Panc1 (cell line): ENCODE data around the gene LRRC8B. TPM values are rescaled to one million over a fixed set of nuclear protein-coding genes. Genes with fewer than 3 reads are reported as not detected.

Source experiments
- ATAC-seq: fragments of 200-7000 bp; cut with Tn5 transposase; 2 replicates; pipeline ENCODE4 v1.9.1; 2020; ENCODE audit warnings: mild to moderate bottlenecking, moderate library complexity
- BruUV-seq: library from RNA; stranded (reverse); fragments of 400-500 nt; replicated peaks from 2 replicates; lab custom pipeline; 2021; lab: Mats Ljungman, UMichigan
- CTCF ChIA-PET: fragments of 300-600 bp; sonication (Branson Sonifier 250); formaldehyde crosslinking; loops from one replicate; lab custom pipeline; 2022; ENCODE audit warnings: antibody characterized with exemption; lab: Charles Lee
- POLR2A ChIA-PET: fragments of 300-600 bp; sonication (Branson Sonifier 250); formaldehyde crosslinking; loops from one replicate; lab custom pipeline; 2022; ENCODE audit warnings: antibody characterized with exemption; lab: Charles Lee
- DNase-seq: peaks from one replicate; pipeline ENCODE4 v3.0.0-alpha.2; 2010; ENCODE audit warnings: low read depth, low spot score
- H3K27ac ChIP-seq: 2 replicates; pipeline ENCODE4 v1.5.1; 2011; ENCODE audit warnings: mild to moderate bottlenecking, low read length, inconsistent platforms
- H3K27me3 ChIP-seq: fragments of 200-500 bp; sonication (Bioruptor generic); 2 replicates; pipeline ENCODE4 v1.6.0; 2014; ENCODE audit warnings: low read length, inconsistent platforms; ENCODE audit not compliant: control insufficient read depth, insufficient read depth
- H3K36me3 ChIP-seq: fragments of 200-500 bp; sonication (Bioruptor generic); 2 replicates; pipeline ENCODE4 v1.5.1; 2014; ENCODE audit warnings: inconsistent platforms, mild to moderate bottlenecking, low read length, moderate library complexity; ENCODE audit not compliant: control insufficient read depth, insufficient read depth
- H3K4me1 ChIP-seq: 2 replicates; pipeline ENCODE4 v1.5.1; 2011; ENCODE audit warnings: inconsistent platforms, mild to moderate bottlenecking, low read length, moderate library complexity; ENCODE audit not compliant: control insufficient read depth, insufficient read depth
- H3K4me3 ChIP-seq, 2 experiments: 2 replicates each; pipeline ENCODE4 v1.5.1; 2011 to 2012; ENCODE audit warnings: low read depth in 2 of 2, low read length in 2 of 2, mild to moderate bottlenecking in 2 of 2, inconsistent platforms in 1 of 2, moderate library complexity in 1 of 2
- H3K9me3 ChIP-seq: fragments of 200-500 bp; sonication (Bioruptor generic); 2 replicates; pipeline ENCODE4 v1.5.1; 2014; ENCODE audit warnings: low read depth, mild to moderate bottlenecking, inconsistent platforms, low read length, moderate library complexity; ENCODE audit not compliant: control insufficient read depth, insufficient read depth
- CTCF ChIP-seq: fragments of 450-650 bp; IDR thresholded peaks from 2 replicates; pipeline ENCODE4 v1.5.1; 2017; ENCODE audit warnings: mild to moderate bottlenecking
- POLR2AphosphoS5 ChIP-seq: IDR thresholded peaks from 2 replicates; pipeline ENCODE4 v1.6.1; 2012; ENCODE audit warnings: mild to moderate bottlenecking, low read depth, low read length, moderate library complexity
- REST ChIP-seq, 2 experiments: IDR thresholded peaks; 2 replicates each; pipeline ENCODE4 v1.6.1; 2011 to 2012; ENCODE audit warnings: low read depth in 2 of 2, control low read depth in 1 of 2, low read length in 1 of 2, mild to moderate bottlenecking in 1 of 2, moderate library complexity in 1 of 2; ENCODE audit not compliant: insufficient read depth in 1 of 2
- SIN3A ChIP-seq: IDR thresholded peaks from 2 replicates; pipeline ENCODE4 v1.6.1; 2012; ENCODE audit warnings: low read depth, mild to moderate bottlenecking, low read length, moderate library complexity, borderline replicate concordance; ENCODE audit not compliant: insufficient read depth
- TCF7L2 ChIP-seq: IDR thresholded peaks from 2 replicates; pipeline ENCODE4 v1.6.1; 2011; ENCODE audit warnings: mild to moderate bottlenecking, low read depth, low read length, inconsistent platforms
- in situ Hi-C: cut with HindIII; loops from 2 replicates; pipeline ENCODE4 v1.10.0; 2016; ENCODE audit warnings: low sequenced_read_pairs, low pct_unique_long_range_greater_than_20kb
- intact Hi-C: fragments of 100-400 bp; cut with micrococcal nuclease; formaldehyde crosslinking; loops from one replicate; pipeline ENCODE4 v1.10.0; 2022; ENCODE audit not compliant: unreplicated experiment
- total RNA-seq: library from RNA; stranded (reverse); gene quantifications from one replicate; pipeline ENCODE4 v1.2.1, GENCODE V29; 2021; ENCODE audit not compliant: unreplicated experiment

LRRC8B gene
- total RNA-seq, 1 experiment from 2014 or later: 27.3 TPM

DNA sequence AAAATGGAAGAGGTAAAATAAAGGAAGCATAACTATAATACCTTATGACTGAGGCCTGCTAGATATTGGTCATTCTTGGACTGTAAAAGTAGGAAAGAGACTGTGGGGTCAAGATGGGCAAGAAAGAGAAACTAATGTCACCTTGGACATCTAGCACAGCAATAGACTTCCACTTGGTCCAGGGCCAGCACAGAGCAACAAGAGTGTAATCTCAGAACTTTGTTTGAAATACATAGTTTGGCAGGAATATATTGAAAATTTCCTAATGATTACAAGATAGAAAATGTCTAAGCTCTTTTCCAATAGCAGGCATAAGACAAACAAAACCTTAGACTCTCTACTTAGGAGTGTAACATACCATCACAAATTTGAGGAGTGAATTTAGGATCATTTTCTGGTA, 112.9 kb downstream of the LRRC8B start:
- no peaks in the 10 kb centered on the region for H3K36me3 ChIP-seq
- in situ Hi-C loops (no loop called here), intact Hi-C loops (loop anchor here (5.0 kb wide), 1 partner anchor 40 kb away; no protein-coding TSS in a partner anchor)
- H3K4me1 ChIP-seq: peaks cover 33% of the 10 kb centered on the region
- TF ChIP-seq TCF7L2 (no peak), SIN3A (no peak), POLR2AphosphoS5 (no peak)
- ChIA-PET POLR2A (no interaction called here), CTCF (interaction anchor here (1.0 kb wide), 1 partner anchor 656 kb away, joined by 3 read pairs; no protein-coding TSS in a partner anchor)
- no peak for DNase-seq
- no peak overlapping the region; the same call in 1 of the 2 replicates for H3K27ac ChIP-seq
- BruUV-seq: no TSS peak
- ATAC-seq: no peak
- no peak overlapping the region for H3K4me3 ChIP-seq
- H3K9me3 ChIP-seq: no peaks in the 10 kb centered on the region
- no peaks in the 10 kb centered on the region for H3K27me3 ChIP-seq

- in situ Hi-C loops (no loop called here), intact Hi-C loops (no loop called here)
- ATAC-seq (no peak), DNase-seq (no peak)
- Histone ChIP-seq H3K9me3 (peaks cover 4% of the 10 kb centered on the region; the same call in 1 of the 2 replicates), H3K4me3 (no peak overlapping the region), H3K36me3 (no peaks in the 10 kb centered on the region), H3K4me1 (peaks cover 21% of the 10 kb centered on the region), H3K27ac (no peak overlapping the region), H3K27me3 (no peaks in the 10 kb centered on the region)
- TF ChIP-seq TCF7L2 (no peak), CTCF (no peak), REST (IDR thresholded peaks at IDR 0.05; ENCODE audit: insufficient read depth in 1 of 2, low read depth in 2 of 2, low read length in 1 of 2) (no peak), POLR2AphosphoS5 (no peak), SIN3A (no peak)
- CTCF ChIA-PET: no interaction called here
- POLR2A ChIA-PET: no interaction called here
- no TSS peak for BruUV-seq
Measured at GRCh38 chr1:89640440-89640839, 115.8 kb downstream of the LRRC8B start.

DNA sequence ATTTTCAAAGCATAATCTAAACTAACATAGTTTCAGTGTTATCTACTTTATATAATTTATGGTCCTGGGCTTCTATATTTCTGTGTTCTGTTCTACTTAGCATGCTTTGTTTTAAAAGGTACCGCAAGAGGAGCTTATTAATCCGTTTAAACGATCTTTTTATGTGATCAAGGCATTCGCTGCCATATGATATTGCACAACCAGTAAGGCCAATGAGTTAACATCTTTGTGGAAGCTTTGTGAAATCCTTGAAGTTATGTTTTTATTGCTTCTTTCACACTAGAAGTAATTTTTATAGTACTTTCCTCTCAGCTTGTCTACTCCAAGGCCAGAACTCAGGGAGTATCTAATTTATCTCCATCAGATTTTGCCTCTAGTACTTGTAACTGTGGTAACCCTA, 117.2 kb downstream of the LRRC8B start:
- CTCF ChIA-PET: no interaction called here
- in situ Hi-C loops: no loop called here
- no peak for TF ChIP-seq SIN3A
- no peak for TF ChIP-seq POLR2AphosphoS5
- TF ChIP-seq TCF7L2: no peak
- no peak for TF ChIP-seq CTCF
- no peak for TF ChIP-seq REST (IDR thresholded peaks at IDR 0.05; ENCODE audit: insufficient read depth in 1 of 2, low read depth in 2 of 2, low read length in 1 of 2)
- no peak overlapping the region for H3K27ac ChIP-seq
- H3K4me3 ChIP-seq: no peak overlapping the region
- no peaks in the 10 kb centered on the region for H3K36me3 ChIP-seq
- ATAC-seq (no peak), DNase-seq (no peak)
- POLR2A ChIA-PET: interaction anchor here (0.7 kb wide), 1 partner anchor 862 kb away, joined by 3 read pairs; no protein-coding TSS in a partner anchor
- H3K4me1 ChIP-seq: peaks cover 8% of the 10 kb centered on the region
- peaks cover 12% of the 10 kb centered on the region; the same call in 1 of the 2 replicates for H3K9me3 ChIP-seq
- no peaks in the 10 kb centered on the region for H3K27me3 ChIP-seq
- intact Hi-C loops: no loop called here
- no TSS peak for BruUV-seq
